NOMO-1 treated with DMSO at 0.1 percent for 48 hours (cell line): ENCODE measurements around the gene FUT8.

Source experiments
- DNase-seq: peaks from one replicate; lab custom pipeline; 2025; ENCODE audit not compliant: unreplicated experiment; lab: John Stamatoyannopoulos, UW

The FUT8 gene

GRCh38 chr14:65491274-65491673 lies 78.7 kb downstream of the FUT8 start:
- DNase-seq, result no peak

GRCh38 chr14:65492266-65492665 lies 79.7 kb downstream of the FUT8 start:
- DNase-seq, result peak; percentile 33

GRCh38 chr14:65495196-65495595 lies 82.7 kb downstream of the FUT8 start:
- DNase-seq, result no peak

- DNase-seq, result no peak
Observed at GRCh38 chr14:65496178-65496993, 83.9 kb downstream of the FUT8 start.

- DNase-seq, result no peak
Observed at GRCh38 chr14:65499138-65499537, 86.6 kb downstream of the FUT8 start.

- DNase-seq, result no peak
Observed at GRCh38 chr14:65500075-65500474, 87.5 kb downstream of the FUT8 start.

- DNase-seq, result no peak
Observed at GRCh38 chr14:65501328-65501727, 88.8 kb downstream of the FUT8 start.

- no peak for DNase-seq
Observed at GRCh38 chr14:65502676-65503124, 90.2 kb downstream of the FUT8 start.

- no peak for DNase-seq
Observed at GRCh38 chr14:65503771-65504170, 91.2 kb downstream of the FUT8 start.

GRCh38 chr14:65506801-65507200 lies 94.3 kb downstream of the FUT8 start:
- no peak for DNase-seq

- no peak for DNase-seq
Observed at GRCh38 chr14:65509842-65510241, 97.3 kb downstream of the FUT8 start.

GRCh38 chr14:65513671-65514070 lies 101.1 kb downstream of the FUT8 start:
- DNase-seq, result no peak

- no peak for DNase-seq
Observed at GRCh38 chr14:65517635-65518542, 105.4 kb downstream of the FUT8 start.

GRCh38 chr14:65528069-65528468 lies 115.5 kb downstream of the FUT8 start:
- no peak for DNase-seq

GRCh38 chr14:65531148-65531547 lies 118.6 kb downstream of the FUT8 start:
- peak; percentile 7 for DNase-seq

GRCh38 chr14:65533736-65534404 lies 121.3 kb downstream of the FUT8 start:
- no peak for DNase-seq

- no peak for DNase-seq
Observed at GRCh38 chr14:65536781-65537423, 124.4 kb downstream of the FUT8 start.

GRCh38 chr14:65548878-65549277 lies 136.3 kb downstream of the FUT8 start:
- no peak for DNase-seq

- DNase-seq, result peak; percentile 87
Observed at GRCh38 chr14:65549429-65549828, 136.9 kb downstream of the FUT8 start.

GRCh38 chr14:65550779-65551643 lies 138.5 kb downstream of the FUT8 start:
- DNase-seq, result no peak
